Colonic mucosa (tissue), 4 donors: ENCODE measurements around the gene ZNF576. TPM values are rescaled to one million over a fixed set of nuclear protein-coding genes. Genes with fewer than 3 reads are reported as not detected.
"Not testable (repeated sequence)": the region's sequence is repeated elsewhere in the genome, so short reads cannot be mapped to it uniquely, and the experiment has no call there.

Source experiments
- DNase-seq: peaks from one replicate; pipeline ENCODE4 v3.0.0-alpha.2; 2020
- H3K27ac ChIP-seq: fragments of 200-600 bp; one replicate; pipeline ENCODE4 v1.8.0; 2021
- H3K27me3 ChIP-seq: fragments of 200-600 bp; one replicate; pipeline ENCODE4 v1.8.0; 2021
- H3K36me3 ChIP-seq: fragments of 200-600 bp; one replicate; pipeline ENCODE4 v1.8.0; 2021
- H3K4me1 ChIP-seq: fragments of 200-600 bp; one replicate; pipeline ENCODE4 v1.8.0; 2021; ENCODE audit warnings: mild to moderate bottlenecking
- H3K4me3 ChIP-seq: fragments of 200-600 bp; one replicate; pipeline ENCODE4 v1.8.0; 2021
- H3K9ac ChIP-seq, 2 donors: one replicate each; pipeline ENCODE4 v1.7.0; 2013; ENCODE audit warnings: control low read depth in 2 of 2, low read depth in 2 of 2, low read length in 2 of 2
- H3K9me3 ChIP-seq: fragments of 200-600 bp; one replicate; pipeline ENCODE4 v1.8.0; 2021
- intact Hi-C: fragments of 100-400 bp; cut with DNase I; formaldehyde crosslinking; loops from one replicate; pipeline ENCODE4 v1.14.1; 2022
- total RNA-seq, 2 donors: library from RNA; stranded (reverse); fragmentation: NEBNext Ultra II Directional in 1 of 2; extraction: Animal tissue kit (Norgen Biotek cat#: 25700) in 1 of 2; gene quantifications; one replicate each; pipeline ENCODE4 v1.2.1, GENCODE V29; 2021
- TF ChIP-seq, protein P1 (sequence below): fragments of 200-600 bp; IDR thresholded peaks from one replicate; pipeline ENCODE4 v1.8.0; 2022; ENCODE audit warnings: antibody characterized with exemption, mild to moderate bottlenecking
- donor health status: healthy.
- donor health status: DM: no; HTN: no; CAD: no.
- donor health status: DM: no; HTN: no; CAD: no.

The ZNF576 gene
- total RNA-seq, 2 donors from 2014 or later: 15.4 to 27.1 TPM

DNA sequence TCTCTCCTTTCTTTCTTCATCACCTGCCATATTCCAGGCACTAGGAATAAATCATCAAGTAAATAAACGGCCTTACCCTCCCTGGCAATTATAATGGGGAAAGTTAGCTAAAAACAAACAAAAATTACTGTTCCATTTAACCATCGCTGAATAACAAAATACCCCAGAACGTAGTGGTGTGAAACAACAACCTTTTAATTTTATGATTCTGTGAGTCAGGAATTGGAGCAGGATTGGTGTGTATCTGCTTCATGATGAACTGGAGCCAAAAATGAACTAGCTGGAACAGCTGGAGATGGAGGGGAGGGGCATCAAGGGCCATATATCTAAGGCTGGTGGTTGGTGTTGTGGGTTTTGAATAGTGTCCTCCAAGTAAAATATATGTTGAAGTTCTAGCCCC is 46.9 kb downstream of the ZNF576 start:
- H3K4me3 ChIP-seq: no peak overlapping the region

DNA sequence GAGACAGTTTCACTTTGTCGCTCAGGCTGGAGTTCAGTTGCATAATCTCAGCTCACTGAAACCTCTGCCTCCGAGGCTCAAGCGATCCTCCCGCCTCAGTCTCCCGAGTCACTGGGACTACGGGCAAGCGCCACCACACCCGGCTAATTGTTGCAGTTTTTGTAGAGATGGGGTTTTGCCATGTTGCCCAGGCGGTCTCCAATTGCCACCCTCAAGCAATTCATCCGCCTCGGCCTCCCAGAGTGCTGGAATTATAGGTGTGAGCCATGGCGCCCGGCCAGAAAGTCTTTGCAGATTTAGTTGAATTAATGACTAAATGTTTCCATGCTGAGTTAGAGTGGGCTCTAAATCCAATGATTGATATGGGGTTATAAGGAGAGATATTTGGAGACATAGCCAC is 47.8 kb downstream of the ZNF576 start:
- Histone ChIP-seq H3K9ac (no peak overlapping the region), H3K4me1 (no peaks in the 10 kb centered on the region), H3K27ac (no peak overlapping the region), H3K36me3 (no peaks in the 10 kb centered on the region), H3K9me3 (no peaks in the 10 kb centered on the region), H3K4me3 (no peak overlapping the region), H3K27me3 (no peaks in the 10 kb centered on the region)
- no peak for DNase-seq
- TF ChIP-seq, protein P1, sequence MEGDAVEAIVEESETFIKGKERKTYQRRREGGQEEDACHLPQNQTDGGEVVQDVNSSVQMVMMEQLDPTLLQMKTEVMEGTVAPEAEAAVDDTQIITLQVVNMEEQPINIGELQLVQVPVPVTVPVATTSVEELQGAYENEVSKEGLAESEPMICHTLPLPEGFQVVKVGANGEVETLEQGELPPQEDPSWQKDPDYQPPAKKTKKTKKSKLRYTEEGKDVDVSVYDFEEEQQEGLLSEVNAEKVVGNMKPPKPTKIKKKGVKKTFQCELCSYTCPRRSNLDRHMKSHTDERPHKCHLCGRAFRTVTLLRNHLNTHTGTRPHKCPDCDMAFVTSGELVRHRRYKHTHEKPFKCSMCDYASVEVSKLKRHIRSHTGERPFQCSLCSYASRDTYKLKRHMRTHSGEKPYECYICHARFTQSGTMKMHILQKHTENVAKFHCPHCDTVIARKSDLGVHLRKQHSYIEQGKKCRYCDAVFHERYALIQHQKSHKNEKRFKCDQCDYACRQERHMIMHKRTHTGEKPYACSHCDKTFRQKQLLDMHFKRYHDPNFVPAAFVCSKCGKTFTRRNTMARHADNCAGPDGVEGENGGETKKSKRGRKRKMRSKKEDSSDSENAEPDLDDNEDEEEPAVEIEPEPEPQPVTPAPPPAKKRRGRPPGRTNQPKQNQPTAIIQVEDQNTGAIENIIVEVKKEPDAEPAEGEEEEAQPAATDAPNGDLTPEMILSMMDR: no peak
- intact Hi-C loops: no loop called here

More for the DNA sequence above, 46.9 kb downstream of the ZNF576 start:
- no peak for DNase-seq
- TF ChIP-seq, protein P1: no peak
- H3K36me3 ChIP-seq: no peaks in the 10 kb centered on the region
- intact Hi-C loops: no loop called here
- H3K9ac ChIP-seq: no peak overlapping the region
- no peaks in the 10 kb centered on the region for H3K27me3 ChIP-seq
- no peaks in the 10 kb centered on the region for H3K9me3 ChIP-seq
- no peak overlapping the region for H3K27ac ChIP-seq
- no peaks in the 10 kb centered on the region for H3K4me1 ChIP-seq

DNA sequence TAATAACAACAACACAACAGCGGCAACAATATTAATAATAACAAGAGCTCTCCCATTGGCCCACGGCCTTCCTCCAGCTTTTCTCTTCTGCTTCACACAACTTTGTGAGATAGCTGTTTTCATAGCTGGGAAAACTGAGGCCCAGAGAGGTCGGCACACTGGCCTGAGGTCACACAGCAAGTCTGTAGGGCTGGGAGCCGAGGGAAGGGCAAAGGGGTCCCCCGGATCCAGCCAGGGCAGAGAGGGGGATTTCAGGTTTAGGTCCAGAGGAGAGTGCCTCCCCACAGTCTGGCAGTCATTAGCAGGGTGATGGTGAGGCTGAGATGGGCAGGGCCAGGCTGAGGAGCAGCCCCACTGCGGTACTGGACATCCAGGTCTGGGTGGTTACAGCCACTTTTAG is 52.2 kb downstream of the ZNF576 start:
- TF ChIP-seq, protein P1: no peak
- Histone ChIP-seq H3K9me3 (no peaks in the 10 kb centered on the region), H3K4me3 (no peak overlapping the region), H3K27ac (no peak overlapping the region), H3K36me3 (no peaks in the 10 kb centered on the region), H3K27me3 (no peaks in the 10 kb centered on the region), H3K9ac (no peak overlapping the region), H3K4me1 (no peaks in the 10 kb centered on the region)
- intact Hi-C loops: no loop called here
- DNase-seq: no peak

DNA sequence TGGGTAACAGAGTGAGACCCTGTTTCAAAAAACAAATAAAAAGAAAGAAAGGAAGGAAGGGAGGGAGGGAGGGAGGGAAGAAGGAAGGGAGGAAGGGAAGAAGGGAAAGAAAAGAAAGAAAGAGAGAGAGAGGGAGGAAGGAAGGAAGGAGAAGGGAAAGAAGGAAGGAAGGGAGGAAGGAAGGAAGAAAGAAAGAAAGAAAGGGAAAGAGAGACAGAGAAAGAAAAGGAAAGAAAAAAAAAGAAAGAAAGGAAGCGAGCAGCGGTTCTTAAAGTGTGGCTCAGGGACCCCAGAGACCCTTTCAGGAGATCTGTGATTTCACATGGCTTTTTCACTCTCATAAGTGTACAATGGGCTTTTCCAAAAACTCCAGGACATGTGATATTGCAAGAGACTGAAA is 53.1 kb downstream of the ZNF576 start:
- Histone ChIP-seq H3K4me1 (no peaks in the 10 kb centered on the region), H3K27me3 (no peaks in the 10 kb centered on the region), H3K9ac (no peak overlapping the region), H3K27ac (no peak overlapping the region), H3K9me3 (no peaks in the 10 kb centered on the region), H3K36me3 (no peaks in the 10 kb centered on the region), H3K4me3 (no peak overlapping the region)
- intact Hi-C loops: no loop called here
- no peak for DNase-seq
- TF ChIP-seq, protein P1: no peak

DNA sequence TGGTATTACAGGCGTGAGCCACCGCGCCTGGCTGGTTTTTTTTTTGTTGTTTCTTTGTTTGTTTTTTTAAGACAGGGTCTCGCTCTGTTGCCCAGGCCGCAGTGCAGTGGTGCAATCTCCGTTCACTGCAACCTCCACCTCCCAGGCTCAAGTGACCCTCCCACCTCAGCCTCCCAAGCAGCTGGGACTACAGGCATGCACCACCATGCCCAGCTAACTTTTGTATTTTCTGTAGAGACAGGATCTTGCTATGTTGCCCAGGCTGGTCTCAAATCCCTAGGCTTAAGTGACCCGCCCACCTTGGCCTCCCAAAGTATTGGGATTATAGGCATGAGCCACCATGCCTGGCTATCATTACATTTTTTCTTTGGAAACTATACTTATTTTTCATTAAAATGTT is 53.9 kb downstream of the ZNF576 start:
- not testable (repeated sequence) for H3K9ac ChIP-seq, DNase-seq, H3K4me3 ChIP-seq, H3K9me3 ChIP-seq, H3K27me3 ChIP-seq, H3K4me1 ChIP-seq, H3K36me3 ChIP-seq, H3K27ac ChIP-seq
- intact Hi-C loops: loop anchor here (5.0 to 10.0 kb wide), 3 partner anchors 45 to 203 kb away; no protein-coding TSS in a partner anchor

Other genes starting within 250 kb of the ZNF576 start
- gene CD177, start 242.9 kb upstream of the ZNF576 start, total RNA-seq: 100 to 1,000 TPM in 1 of 2 donors, 10 to 100 TPM in 1; 97.4 to 320 TPM
- gene TEX101, start 181.7 kb upstream of the ZNF576 start, total RNA-seq: under 1 TPM in 1 of 2 donors, not detected in 1; 0.17 TPM
- under 1 TPM; 0.42 to 0.59 TPM for gene LYPD3, start 131.0 kb upstream of the ZNF576 start, total RNA-seq
- gene PHLDB3, start 91.8 kb upstream of the ZNF576 start, total RNA-seq: 10 to 100 TPM in 1 of 2 donors, 1 to 10 TPM in 1; 6.8 to 24.0 TPM
- gene ETHE1, start 69.4 kb upstream of the ZNF576 start, total RNA-seq: 100 to 1,000 TPM; 482 to 569 TPM
- gene ZNF575, start 63.4 kb upstream of the ZNF576 start, total RNA-seq: 10 to 100 TPM in 1 of 2 donors, 1 to 10 TPM in 1; 6.4 to 11.3 TPM
- gene XRCC1, start 21.1 kb upstream of the ZNF576 start, total RNA-seq: 10 to 100 TPM; 22.3 to 40.7 TPM
- gene PINLYP, start 20.8 kb upstream of the ZNF576 start, total RNA-seq: 1 to 10 TPM in 1 of 2 donors, under 1 TPM in 1; 0.52 to 2.4 TPM
- gene IRGQ, start 461 bp upstream of the ZNF576 start, total RNA-seq: 10 to 100 TPM; 19.9 to 24.6 TPM
- under 1 TPM; 0.42 to 0.57 TPM for gene SRRM5, start 15.5 kb downstream of the ZNF576 start, total RNA-seq
- gene ZNF428, start 23.0 kb downstream of the ZNF576 start, total RNA-seq: 10 to 100 TPM; 21.5 to 27.4 TPM
- 1 to 10 TPM; 2.3 to 5.8 TPM for gene CADM4, start 43.3 kb downstream of the ZNF576 start, total RNA-seq
- gene PLAUR, start 73.6 kb downstream of the ZNF576 start, total RNA-seq: 10 to 100 TPM; 33.7 to 51.6 TPM
- gene IRGC, start 119.5 kb downstream of the ZNF576 start, total RNA-seq: not detected
- gene SMG9, start 158.4 kb downstream of the ZNF576 start, total RNA-seq: 10 to 100 TPM; 30.1 to 66.6 TPM
- gene KCNN4, start 184.4 kb downstream of the ZNF576 start, total RNA-seq: 10 to 100 TPM; 25.4 to 60.9 TPM
- gene LYPD5, start 205.9 kb downstream of the ZNF576 start, total RNA-seq: 1 to 10 TPM; 3.3 to 3.9 TPM
- gene ZNF283, start 230.7 kb downstream of the ZNF576 start, total RNA-seq: 1 to 10 TPM; 6.5 to 7.3 TPM